OCI-M1 (cell line): ENCODE results near the gene NKAIN2.
A peak's percentile ranks its signal among the peaks of the same experiment; 100 is the strongest.
"Not testable (repeated sequence)": the region's sequence is repeated elsewhere in the genome, so short reads cannot be mapped to it uniquely, and the experiment has no call there.

ENCODE experiments used
- DNase-seq: peaks from one replicate; lab custom pipeline; 2025; lab: John Stamatoyannopoulos, UW

Gene NKAIN2

DNA sequence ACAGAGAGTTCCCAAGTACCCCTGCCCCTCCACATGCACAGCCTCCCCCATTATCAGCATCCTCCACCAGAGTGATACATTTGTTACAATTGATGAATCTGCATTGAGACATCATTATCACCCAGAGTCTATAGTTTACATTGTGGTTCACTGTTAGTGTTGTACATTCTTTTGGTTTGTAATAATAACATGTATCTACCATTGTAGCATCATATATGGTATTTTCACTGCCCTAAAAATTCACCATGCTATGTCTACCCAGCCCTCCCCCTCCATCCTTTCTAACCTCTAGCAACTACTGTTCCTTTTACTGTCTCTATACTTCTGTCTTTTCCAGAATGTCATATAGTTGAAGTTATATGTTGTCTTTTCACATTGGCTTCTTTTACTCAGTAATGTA is 884.7 kb downstream of the NKAIN2 start:
- no peak for DNase-seq

DNA sequence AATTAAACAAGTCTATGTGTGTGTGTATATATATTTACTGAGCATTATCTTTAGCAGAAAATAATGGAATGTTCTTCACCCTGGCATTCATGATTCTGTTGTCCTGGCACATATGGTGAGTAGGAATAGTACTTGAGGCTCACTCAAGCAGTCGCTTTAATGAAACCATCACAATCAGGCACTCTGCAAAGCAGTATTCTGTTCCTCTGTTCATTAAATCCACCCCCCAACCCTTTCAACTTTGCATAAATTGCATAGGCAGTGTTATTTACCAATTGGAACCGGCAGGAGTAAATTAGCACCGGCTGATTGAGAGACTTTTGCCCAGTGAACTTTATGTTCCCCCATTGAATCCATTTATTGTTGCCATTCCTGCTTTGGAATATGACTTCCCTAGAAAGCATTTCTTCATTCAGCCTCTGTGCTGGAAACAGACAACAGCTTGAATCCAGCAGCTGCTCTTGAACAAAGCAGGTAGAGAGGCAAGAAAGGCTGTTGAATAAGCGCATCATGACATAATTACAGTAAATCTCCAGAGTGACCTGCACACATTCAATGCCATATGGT is 890.6 kb downstream of the NKAIN2 start:
- no peak for DNase-seq

DNA sequence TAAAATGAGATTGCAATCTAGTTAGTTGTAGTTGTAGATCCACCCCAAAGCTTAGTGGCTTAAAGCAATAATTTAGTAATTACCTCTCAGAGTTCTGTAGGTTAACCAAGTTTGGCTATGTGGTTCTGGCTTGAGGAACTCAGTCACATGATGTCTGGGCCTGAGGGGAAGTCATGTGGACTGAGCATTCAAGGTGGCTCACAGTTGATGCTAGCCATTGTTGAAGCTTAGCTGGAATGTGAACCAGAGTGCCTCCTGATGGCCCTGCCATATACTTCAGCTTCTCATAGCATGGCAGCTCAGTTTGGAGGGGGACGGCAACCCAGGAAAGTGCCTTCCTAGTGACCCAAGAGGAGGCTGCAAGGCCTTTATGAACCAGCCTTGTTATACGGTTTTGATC is 895.4 kb downstream of the NKAIN2 start:
- DNase-seq = peak; percentile 40

DNA sequence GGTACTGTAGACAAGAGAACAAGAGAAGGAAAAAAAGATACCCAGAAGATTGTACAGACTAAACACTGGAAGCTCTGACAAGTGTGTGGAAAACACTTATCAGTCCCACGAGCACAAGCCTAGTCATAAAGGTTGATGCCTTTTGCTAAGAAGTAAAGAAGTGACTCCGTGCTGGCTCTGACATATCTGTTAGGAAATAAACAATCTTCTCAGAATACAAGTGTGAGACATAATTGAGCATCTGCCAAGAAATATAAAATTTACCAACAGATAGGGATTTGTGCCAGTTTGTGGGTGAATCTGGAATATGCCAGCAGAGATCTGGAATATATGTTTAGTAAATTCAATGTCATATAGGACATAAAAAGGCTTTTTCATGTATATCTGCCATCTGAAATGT is 899.9 kb downstream of the NKAIN2 start:
- no peak for DNase-seq

DNA sequence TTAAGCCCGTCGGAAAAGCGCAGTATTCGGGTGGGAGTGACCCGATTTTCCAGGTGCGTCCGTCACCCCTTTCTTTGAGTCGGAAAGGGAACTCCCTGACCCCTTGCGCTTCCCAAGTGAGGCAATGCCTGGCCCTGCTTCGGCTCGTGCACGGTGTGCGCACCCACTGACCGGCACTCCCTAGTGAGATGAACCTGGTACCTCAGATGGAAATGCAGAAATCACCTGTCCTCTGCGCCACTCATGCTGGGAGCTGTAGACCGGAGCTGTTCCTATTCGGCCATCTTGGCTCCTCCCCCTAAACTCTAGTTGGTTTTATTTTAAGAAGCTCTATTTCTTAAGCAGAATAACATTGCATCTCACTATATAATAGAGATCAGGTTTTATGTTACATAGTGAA is 908.9 kb downstream of the NKAIN2 start:
- DNase-seq = peak; percentile 33

DNA sequence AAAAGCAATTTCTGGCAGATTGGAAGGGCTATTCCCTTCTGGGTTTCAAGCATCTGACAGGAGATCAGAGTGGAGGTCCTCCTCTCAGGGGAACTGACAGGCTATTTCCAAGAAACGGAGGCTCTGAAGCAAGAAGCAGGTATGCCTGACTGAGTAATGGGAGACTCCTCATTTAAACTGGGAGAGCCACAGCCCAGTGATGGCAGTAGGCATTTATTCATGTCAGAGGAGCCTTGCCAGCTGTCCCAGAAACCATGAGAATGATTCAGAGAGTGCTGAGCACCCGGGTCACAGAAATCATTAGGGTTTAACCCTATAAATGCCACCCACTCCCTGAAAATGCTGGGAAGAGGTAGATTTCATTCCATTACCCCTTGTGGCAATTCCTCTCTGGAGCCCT is 911.1 kb downstream of the NKAIN2 start:
- no peak for DNase-seq

DNA sequence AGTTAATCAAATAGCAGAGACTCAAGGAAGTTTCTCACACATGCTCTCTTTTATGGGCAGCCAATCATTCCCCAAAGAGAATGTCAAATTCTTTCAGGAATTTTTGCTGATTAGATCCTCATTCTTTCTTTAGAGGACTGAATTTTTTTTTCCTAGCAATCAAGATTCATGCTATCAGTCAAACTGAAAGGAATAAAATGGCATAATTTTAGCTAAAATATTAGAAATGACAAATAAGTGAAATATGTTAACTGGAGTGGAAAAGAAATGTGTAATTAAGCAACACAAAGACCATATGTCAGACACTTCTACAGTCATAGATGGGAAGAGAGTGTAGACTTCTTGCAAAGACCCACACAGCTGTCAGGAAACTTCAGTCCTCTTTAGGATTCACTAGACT is 916.2 kb downstream of the NKAIN2 start:
- DNase-seq = no peak

DNA sequence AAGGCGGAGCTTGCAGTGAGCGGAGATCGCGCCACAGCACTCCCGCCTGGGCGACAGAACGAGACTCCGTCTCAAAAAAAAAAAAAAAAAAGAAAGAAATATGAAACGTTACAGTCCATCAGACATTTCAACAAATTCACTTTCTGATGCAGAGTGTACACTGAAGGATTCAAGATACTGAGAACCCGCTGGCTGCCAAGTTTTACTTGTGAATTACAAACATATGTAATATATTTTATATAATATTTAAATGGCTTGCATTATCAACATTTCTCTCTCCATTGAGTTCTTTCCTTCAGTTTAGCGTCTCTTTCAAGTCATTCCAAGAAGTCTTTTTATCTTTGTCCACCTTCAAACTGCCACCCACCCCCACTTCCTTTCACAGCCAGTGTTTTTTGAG is 917.7 kb downstream of the NKAIN2 start:
- no peak for DNase-seq

DNA sequence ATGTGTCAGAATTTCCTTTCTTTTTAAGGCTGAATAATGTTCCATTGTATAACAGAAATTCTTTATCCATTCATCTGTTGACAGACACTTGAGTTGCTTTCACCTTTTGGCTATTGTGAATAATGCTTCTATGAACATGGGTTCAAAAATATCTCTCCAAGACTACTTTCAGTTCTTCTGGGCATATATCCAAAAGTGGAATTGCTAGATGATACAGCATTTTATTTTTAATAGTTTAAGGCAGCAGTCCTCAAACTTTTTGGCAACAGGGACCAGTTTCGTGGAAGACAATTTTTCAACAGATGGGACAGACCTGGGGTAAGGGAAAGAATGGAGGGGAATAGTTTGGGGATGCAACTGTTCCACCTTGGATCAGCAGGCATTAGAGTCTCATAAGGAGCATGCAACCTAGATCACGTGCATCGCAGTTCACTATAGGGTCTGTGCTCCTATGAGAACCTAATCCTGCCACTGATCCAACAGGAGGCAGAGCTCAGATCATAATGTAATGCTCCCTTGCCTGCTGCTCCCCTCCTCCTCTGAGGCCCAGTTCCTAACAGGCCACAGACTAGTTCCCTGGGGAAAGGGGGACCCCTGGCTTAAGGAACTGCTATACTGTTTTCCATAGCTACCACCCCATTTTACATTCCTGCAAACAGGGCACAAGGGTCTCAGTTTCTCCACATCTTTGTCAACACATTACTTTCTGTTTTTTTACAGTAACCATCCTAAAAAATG is 918.6 kb downstream of the NKAIN2 start:
- peak; percentile 48 for DNase-seq

DNA sequence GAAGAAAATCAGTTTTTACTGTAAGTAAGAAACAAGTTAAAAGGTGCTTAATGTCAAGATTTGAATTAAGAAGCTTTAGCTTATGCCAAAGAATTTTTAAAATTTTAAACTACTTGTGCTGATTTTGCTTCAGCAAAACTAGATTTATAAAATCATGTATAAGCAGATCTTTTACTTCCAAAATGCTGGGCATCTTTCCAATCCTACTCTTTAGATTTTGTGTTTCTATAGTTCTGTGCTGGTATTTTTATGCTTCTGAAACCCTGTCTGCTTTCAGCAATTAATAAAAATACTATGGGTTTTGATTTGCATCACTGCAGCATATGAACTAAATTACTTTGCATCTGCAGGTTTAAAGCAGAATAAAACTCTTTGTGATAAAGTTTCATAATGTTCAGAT is 920.0 kb downstream of the NKAIN2 start:
- no peak for DNase-seq

DNA sequence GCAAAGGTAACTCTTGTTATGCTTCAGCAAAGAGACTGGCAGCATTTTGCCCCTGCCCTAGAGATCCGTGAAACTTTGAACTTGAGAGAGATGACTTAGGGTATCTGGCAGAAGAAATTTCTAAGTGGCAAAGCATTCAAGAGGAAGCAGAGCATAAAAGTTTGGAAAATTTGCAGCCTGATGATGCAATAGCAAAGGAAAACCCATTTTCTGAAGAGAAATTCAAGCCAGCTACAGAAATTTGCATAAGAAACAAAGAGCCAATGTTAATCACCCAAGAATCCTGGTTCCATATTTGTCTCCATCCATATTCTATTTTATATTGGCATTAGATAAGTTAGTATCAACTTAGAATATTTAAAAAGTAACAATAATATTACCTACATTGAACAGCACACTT is 934.1 kb downstream of the NKAIN2 start:
- DNase-seq = not testable (repeated sequence)

DNA sequence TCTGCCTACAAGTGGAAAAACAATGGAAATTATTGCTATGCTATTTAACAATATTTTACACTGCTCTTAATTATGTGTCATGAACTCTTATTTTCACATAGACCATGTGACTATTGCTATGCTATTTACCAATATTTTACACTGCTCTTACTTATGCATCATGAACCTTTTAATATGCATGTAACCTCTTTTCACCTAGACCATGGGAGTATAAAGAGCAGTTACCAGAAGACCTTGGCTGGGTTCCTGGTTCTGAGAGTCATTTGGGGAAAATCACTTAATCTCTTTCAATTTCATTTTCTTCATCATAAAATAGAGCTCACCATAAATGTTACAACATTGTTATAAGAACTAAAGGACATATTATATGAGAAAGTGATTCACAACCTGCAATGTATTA is 934.8 kb downstream of the NKAIN2 start:
- no peak for DNase-seq

DNA sequence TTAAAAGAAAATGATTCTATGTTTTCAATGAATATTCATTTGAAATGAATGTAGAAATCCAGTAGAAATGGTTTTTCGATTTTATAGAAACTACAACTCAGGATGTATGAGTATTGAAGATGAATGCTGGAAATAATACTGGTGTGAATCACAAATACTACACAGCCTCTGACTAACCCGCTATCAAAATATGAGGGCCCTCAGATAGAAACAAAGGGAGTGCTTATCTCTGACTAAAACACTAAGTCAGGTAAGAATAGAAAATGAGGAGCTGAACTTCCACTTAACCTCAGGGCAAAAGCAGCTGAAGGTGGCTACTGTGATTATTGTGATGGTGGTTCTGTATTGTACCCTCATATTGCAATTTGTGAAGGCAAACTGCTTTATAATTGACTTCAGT is 937.7 kb downstream of the NKAIN2 start:
- no peak for DNase-seq

DNA sequence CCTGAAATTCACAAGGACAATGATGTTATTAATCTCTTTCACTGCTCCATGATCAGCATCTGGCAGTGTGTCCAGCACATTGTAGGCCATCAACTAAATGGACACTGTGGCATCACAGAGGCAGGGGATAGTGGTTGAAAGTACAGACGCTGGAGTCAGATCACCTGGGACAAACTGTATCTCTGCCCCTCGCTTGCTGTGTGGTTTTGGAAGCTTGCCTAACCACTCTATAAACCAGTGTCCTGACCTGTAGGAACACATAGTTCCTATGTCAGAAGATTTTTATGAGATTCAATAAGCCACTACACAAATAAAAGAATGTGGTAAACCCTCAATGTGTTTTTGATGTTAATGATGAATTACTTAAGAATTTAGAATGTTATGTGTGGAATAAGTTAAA is 939.3 kb downstream of the NKAIN2 start:
- no peak for DNase-seq

DNA sequence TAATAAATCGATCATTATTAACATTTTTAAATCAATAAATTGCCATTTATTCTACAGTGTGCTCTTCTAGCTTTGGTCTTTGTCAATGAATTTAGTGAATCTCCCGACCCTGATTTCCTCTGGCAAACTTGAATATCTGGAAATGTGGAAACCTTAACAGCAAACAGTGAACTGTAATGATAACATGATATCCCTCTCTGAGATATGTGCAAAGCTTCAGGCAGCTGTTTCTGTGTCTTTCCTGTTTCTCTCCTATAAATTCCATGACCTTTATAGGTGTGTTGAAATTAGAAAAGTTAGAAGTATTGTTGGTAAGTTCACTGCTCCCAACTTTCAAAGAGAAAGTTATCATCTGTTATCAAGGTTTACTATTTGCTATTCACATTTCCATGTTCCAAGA is 939.8 kb downstream of the NKAIN2 start:
- DNase-seq = no peak

DNA sequence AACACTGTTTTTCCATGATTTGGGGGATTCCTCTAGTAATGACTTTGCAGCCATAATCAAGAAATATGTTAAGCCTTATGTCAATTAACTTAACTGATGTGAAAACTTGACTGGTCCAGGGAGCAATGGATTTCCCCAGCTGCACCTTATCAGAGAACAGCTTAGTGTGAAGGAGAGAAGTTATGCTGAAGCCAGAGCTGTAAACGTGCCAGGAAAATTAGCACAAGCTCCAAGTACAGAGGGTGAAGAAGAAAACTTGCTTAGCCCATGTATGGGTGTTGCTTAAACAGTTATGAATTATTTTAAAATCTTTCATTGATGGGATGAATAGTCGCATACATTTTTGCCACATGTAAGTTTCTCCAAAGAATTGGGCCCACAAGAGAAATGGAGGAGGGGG is 943.7 kb downstream of the NKAIN2 start:
- no peak for DNase-seq

DNA sequence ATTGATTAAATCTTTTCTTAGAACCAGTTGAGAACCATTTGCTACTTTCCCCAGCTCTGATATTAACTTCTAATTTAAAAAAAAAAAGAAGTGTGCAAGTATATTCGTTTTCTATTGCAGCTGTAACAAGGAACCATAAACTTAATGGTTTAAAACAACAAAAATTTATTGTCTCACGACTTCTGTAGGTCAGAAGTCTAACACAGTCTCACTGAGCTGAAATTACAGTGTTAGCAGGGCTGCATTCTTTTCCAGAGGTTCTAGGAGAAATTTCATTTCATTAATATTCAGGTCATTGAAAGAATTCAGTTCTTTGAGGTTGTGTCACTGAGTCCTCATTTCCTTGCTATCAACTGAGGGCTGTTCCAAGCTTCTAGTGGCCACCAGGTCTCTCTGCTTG is 945.1 kb downstream of the NKAIN2 start:
- DNase-seq = no peak

DNA sequence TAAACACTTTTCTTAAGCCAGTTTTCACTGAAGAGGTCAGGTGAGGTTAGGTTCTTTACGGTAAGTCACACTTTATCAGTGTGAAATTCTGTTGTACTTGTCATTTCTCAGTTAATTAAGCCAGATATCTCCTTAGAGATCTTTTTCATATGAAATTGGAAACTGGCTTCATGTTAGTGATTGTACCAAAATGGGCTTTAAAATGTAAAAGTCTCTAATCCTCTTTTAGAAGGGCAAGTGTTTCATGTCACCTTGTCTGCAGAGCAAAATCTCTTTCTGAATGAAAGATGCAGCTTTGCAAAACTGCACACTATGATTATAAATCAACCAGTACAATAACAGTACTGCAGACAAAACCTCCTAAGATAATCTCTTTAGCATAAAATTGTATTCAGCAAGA is 949.3 kb downstream of the NKAIN2 start:
- DNase-seq = no peak

DNA sequence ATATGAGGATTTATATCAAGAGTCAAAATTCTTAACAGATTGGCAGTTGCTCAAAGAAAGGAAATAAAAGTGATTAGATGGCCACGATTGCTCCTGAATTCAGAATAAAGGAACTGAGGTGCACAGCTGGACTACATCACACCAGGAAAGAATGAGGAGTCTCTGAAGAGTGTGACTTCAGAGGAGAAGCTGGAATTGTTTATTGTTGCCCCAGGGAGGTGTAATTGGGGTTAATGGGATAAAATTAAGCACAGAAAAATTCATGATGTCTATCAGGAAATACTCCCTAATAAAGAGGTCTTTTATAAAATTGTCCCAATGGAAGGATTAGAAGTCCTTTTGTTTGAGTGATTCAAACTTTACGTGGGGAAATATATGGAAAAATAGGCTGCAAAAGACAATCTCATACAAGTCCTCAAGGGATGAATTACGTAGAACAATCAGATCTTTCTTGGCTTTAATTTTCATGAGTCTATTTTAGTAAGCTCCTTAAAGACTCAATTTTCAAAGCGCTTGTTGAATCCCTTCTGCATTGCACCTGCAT is 950.0 kb downstream of the NKAIN2 start:
- DNase-seq = no peak

DNA sequence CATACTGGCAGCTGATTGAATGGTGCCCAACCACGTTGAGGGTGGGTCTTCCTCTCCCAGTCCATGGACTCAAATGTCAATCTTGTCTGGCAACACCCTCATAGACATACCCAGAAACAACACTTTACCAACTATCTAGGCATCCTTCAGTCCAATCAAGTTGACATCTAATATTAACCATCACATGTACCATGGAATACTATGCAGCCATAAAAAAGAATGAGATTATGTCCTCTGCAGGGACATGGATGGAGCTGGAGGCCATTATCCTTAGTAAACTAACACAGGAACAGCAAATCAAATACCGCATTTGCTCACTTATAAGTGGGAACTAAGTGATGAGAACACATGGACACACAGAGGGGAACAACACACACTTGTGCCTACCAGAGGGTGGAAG is 951.7 kb downstream of the NKAIN2 start:
- no peak for DNase-seq

DNA sequence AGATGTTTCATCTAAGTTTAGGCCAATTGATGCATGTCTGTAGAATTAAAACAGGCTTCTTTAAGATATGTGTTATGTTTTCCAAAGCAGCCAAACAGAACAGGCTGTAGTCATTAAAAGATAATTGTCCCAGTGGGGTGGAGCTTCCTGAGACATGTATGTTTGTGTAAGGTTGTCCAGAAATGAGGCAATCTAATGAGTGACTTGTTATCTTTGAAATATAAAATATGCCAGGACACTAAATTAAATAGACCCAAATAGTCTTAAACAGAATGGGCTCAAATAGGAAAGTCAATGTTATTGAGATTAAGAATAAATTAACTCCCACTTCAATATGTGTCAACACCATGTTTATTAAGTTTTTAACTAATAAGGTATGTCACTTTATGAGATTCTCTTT is 953.9 kb downstream of the NKAIN2 start:
- DNase-seq = no peak

DNA sequence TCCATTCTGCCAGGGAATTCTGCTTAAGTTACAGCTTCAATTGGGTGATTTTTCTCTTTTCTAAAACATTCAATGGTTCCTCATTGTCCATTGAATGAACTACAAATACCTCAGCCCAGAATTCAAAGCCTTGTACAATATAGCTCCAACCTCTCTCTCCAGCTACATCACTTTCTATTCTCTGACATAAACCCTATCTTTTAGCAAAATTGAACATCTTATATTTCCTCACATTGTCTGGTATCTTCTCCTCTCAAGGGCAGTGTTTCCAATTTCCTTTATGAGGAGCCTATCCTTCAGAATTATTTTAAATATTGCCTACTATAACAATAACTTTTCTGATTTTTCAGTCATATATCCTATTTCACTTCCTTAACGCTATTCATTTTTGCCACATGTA is 955.0 kb downstream of the NKAIN2 start:
- DNase-seq = no peak

DNA sequence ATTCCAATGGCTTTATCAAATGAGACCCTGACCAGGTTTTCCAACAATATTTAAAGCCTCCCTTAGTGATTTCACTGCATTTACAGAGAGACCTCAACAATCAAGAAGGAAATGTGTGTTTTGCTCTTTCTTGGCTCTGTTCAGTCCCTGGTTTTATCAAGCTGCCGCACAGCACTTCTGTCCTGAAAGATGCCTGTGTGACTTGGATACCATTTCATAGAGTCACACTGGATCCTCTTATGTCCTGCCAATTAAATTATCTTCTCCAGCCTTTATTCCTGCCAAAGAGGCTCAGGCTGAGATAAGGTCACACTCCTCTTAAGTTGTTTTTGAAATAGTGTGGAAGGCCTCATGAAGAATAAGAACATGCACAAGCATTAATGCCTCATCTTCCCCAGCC is 961.6 kb downstream of the NKAIN2 start:
- no peak for DNase-seq

DNA sequence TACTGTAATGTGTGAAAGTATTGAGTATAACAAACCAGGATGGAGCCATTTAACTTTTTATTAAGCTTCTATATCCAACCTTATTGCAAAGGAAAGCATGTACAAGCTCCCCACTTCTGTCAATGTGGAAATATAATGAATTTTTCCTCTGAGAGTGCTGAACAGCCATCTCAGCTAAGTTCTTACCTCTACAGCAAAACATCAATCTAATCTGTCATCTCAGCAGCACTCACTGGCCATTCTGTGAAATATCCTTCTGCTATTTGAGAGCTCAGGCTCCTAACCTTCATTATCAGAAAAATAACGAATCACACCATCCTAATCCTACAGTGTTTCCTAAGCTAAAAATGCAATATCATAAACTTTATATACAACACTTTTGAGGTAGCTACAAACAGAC is 964.6 kb downstream of the NKAIN2 start:
- no peak for DNase-seq
